Tibial nerve (tissue), 4 donors: Measurements from ENCODE around the gene CEP20. TPM values are rescaled to one million over a fixed set of nuclear protein-coding genes. Genes with fewer than 3 reads are reported as not detected.
"Not testable (repeated sequence)": the region's sequence is repeated elsewhere in the genome, so short reads cannot be mapped to it uniquely, and the experiment has no call there.

Experiments used
- DNase-seq, 2 donors: peaks; one replicate each; pipeline ENCODE4 v3.0.0-alpha.2; 2019; ENCODE audit warnings: low spot score in 2 of 2
- H3K27ac ChIP-seq, 4 donors: fragments of 200-600 bp; sonication (generic) in 3 of 4; one replicate each; pipeline ENCODE4 v1.5.1; 2017 to 2019; ENCODE audit warnings: mild to moderate bottlenecking in 1 of 4
- H3K27me3 ChIP-seq, 2 donors: fragments of 200-600 bp; sonication (generic) in 1 of 2; one replicate each; pipeline versions ENCODE4 v1.5.1 to v1.6.0; 2017 to 2019
- H3K36me3 ChIP-seq, 3 donors: fragments of 200-600 bp; sonication (generic); one replicate each; pipeline ENCODE4 v1.5.1; 2018 to 2019
- H3K4me1 ChIP-seq, 4 donors: fragments of 200-600 bp; sonication (generic) in 3 of 4; one replicate each; pipeline ENCODE4 v1.5.1; 2017 to 2019
- H3K4me3 ChIP-seq, 4 donors: fragments of 200-600 bp; sonication (generic) in 3 of 4; one replicate each; pipeline ENCODE4 v1.5.1; 2017 to 2019; ENCODE audit warnings: mild to moderate bottlenecking in 1 of 4, moderate library complexity in 1 of 4
- H3K9me3 ChIP-seq, 4 donors: fragments of 200-600 bp; sonication (generic) in 3 of 4; one replicate each; pipeline ENCODE4 v1.5.1; 2017 to 2019
- EP300 ChIP-seq, 2 donors: sonication (generic); formaldehyde crosslinking; IDR thresholded peaks; one replicate each; pipeline ENCODE4 v1.6.1; 2017; ENCODE audit warnings: antibody characterized with exemption in 2 of 2, mild to moderate bottlenecking in 1 of 2
- POLR2A ChIP-seq, 2 donors: fragments of 450-650 bp; IDR thresholded peaks; one replicate each; pipeline ENCODE4 v1.6.1; 2017; ENCODE audit warnings: antibody characterized with exemption in 2 of 2, mild to moderate bottlenecking in 2 of 2, moderate library complexity in 2 of 2
- WGBS, 2 donors: methylation state at CpG; one replicate each; pipeline ENCODE4 v1.1.5; 2018; 5-methylcytosine and 5-hydroxymethylcytosine counted together
- total RNA-seq, 4 donors: library from RNA; depleted of rRNA; stranded (reverse); fragments of >200 nt; gene quantifications; one replicate each; pipeline ENCODE4 v1.1.0, GENCODE V29; 2016
- TF ChIP-seq, protein P1 (sequence below), 5 experiments: fragments of 200-600 bp in 3 of 5; fragments of 450-650 bp in 2 of 5; sonication (generic) in 3 of 5; IDR thresholded peaks; one replicate each; pipeline ENCODE4 v1.5.1; 2016 to 2019; ENCODE audit warnings: antibody characterized with exemption in 5 of 5, mild to moderate bottlenecking in 3 of 5, moderate library complexity in 2 of 5

The CEP20 gene
- total RNA-seq, 4 donors from 2014 or later: 23.7 to 42.0 (median 25.0) TPM

DNA sequence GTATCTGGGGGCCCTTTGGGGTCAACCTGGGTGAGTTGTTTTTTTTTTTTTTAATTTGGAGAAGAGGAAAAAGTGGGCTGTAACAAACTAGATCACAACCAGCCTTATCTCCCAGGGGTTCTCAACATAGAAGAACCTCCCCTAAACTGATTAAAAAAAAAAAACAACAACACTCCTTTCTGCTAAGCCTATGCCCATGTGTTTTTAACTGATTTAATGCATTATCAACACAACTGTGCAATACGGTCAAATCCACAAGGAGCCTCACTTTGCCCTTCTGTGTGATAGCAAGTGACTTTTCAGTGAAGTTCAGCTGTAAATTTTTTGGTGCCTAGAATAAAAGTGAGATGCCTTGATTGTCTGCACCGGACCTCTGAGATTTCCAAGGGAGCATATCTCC is 32.2 kb downstream of the CEP20 start:
- TF ChIP-seq, protein P1, sequence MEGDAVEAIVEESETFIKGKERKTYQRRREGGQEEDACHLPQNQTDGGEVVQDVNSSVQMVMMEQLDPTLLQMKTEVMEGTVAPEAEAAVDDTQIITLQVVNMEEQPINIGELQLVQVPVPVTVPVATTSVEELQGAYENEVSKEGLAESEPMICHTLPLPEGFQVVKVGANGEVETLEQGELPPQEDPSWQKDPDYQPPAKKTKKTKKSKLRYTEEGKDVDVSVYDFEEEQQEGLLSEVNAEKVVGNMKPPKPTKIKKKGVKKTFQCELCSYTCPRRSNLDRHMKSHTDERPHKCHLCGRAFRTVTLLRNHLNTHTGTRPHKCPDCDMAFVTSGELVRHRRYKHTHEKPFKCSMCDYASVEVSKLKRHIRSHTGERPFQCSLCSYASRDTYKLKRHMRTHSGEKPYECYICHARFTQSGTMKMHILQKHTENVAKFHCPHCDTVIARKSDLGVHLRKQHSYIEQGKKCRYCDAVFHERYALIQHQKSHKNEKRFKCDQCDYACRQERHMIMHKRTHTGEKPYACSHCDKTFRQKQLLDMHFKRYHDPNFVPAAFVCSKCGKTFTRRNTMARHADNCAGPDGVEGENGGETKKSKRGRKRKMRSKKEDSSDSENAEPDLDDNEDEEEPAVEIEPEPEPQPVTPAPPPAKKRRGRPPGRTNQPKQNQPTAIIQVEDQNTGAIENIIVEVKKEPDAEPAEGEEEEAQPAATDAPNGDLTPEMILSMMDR (IDR thresholded peaks at IDR 0.05): no peak
- no peak for TF ChIP-seq EP300 (IDR thresholded peaks at IDR 0.05)
- no peak for TF ChIP-seq POLR2A (IDR thresholded peaks at IDR 0.05)
- H3K4me3 ChIP-seq: peak overlapping the region in 1 of 4 donors; percentile 45
- H3K27ac ChIP-seq: peak overlapping the region in 1 of 4 donors; percentile 55
- no peaks in the 10 kb centered on the region for H3K36me3 ChIP-seq
- H3K9me3 ChIP-seq: no peaks in the 10 kb centered on the region
- DNase-seq: no peak
- peaks cover 0 to 27% (median 5%) of the 10 kb centered on the region in 4 donors for H3K4me1 ChIP-seq
- WGBS, 2 donors: 27 to 44% methylated on average over 2 of the region's 2 CpGs
- peaks cover 0 to 52% of the 10 kb centered on the region in 2 donors for H3K27me3 ChIP-seq

DNA sequence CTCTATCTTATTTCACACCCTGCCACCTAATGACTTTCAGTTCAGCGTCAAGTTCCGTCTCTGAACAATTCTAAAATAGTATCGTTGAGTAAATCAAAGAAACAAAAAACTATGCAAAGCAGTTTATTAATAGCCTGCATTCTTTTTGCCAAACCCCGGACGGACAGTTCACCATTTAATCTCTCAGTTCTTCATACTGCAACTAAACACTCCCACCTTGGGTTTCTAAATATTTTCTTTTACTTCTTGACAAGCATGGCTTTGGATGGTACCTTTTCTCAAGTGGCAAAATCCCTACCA is 32.7 kb downstream of the CEP20 start:
- Histone ChIP-seq H3K4me3 (peak overlapping the region in 1 of 4 donors; percentile 45), H3K36me3 (no peaks in the 10 kb centered on the region), H3K9me3 (no peaks in the 10 kb centered on the region), H3K27me3 (peaks cover 0 to 52% of the 10 kb centered on the region in 2 donors), H3K27ac (peak overlapping the region in 1 of 4 donors; percentile 15), H3K4me1 (peaks cover 0 to 27% (median 5%) of the 10 kb centered on the region in 4 donors)
- TF ChIP-seq EP300 (IDR thresholded peaks at IDR 0.05) (no peak), POLR2A (IDR thresholded peaks at IDR 0.05) (no peak)
- TF ChIP-seq, protein P1 (IDR thresholded peaks at IDR 0.05): no peak
- DNase-seq: no peak
- WGBS, 2 donors: 17 to 28% methylated on average over 5 of the region's 5 CpGs

DNA sequence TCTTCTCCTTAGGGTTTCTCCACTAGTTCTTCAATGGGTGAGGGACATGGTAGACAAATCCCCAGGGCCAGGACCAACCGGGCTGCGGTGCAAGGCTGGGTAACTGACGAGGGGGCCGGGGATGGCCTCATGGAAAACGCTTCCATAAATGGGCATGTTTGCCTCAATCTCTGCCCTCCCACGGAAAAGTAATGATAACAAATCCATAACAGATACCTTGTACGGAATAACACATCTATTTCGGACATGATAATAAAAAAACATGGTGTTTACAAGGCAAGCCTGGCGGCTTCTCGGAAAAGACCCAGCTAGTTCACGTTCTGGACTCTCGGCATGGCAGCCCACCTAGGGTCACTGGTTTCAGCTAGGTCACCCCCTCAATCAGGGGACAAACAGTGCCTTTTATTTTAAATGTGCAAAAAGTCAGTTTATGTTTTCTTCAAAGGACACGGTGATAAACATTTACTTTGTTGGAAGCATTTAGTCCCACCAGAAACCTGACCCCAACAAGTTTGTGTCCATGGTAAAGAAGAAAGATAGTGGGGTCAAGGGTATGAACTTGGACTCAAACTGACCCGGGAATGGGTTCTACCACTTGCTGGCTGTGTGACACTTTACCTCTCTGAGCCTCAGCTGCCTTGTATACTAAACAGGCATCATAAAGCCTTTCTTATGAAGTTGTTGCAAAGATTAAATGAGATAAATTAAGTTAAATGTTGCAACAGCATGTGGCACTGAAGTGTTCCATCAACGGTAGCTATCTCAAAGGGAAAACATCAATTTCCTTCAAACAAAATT is 33.3 kb downstream of the CEP20 start:
- Histone ChIP-seq H3K4me3 (peak overlapping the region in 1 of 4 donors; percentile 45), H3K27me3 (peaks cover 0 to 52% of the 10 kb centered on the region in 2 donors), H3K27ac (peak overlapping the region in 1 of 4 donors; percentile 15), H3K9me3 (no peaks in the 10 kb centered on the region), H3K36me3 (no peaks in the 10 kb centered on the region), H3K4me1 (peaks cover 0 to 27% (median 5%) of the 10 kb centered on the region in 4 donors)
- WGBS, 2 donors: 59 to 62% methylated on average over 15 of the region's 15 CpGs
- DNase-seq: no peak
- TF ChIP-seq, protein P1 (IDR thresholded peaks at IDR 0.05): no peak
- TF ChIP-seq EP300 (IDR thresholded peaks at IDR 0.05) (no peak), POLR2A (IDR thresholded peaks at IDR 0.05) (no peak)

DNA sequence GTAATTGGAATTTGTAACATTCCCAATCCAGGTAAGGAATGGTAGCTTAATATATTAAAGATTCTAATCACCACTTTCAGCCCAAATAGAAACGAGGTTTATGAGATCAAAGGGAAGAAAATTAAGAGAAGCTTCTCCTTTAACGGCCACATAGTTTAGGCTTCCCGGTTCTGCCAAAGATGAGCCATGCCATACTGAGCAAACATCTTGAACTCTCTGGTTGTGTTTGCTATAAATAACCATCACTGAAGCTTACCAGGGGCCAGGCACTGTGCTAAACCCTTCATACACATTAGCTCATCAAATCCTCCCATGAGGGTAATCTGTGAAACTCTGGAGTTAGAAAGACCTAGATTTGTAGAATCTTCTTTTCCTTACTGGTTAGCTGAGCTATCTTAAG is 34.3 kb downstream of the CEP20 start:
- TF ChIP-seq POLR2A (IDR thresholded peaks at IDR 0.05) (no peak), EP300 (IDR thresholded peaks at IDR 0.05) (no peak)
- TF ChIP-seq, protein P1 (IDR thresholded peaks at IDR 0.05): no peak
- Histone ChIP-seq H3K27me3 (peaks cover 0 to 52% of the 10 kb centered on the region in 2 donors), H3K36me3 (no peaks in the 10 kb centered on the region), H3K9me3 (no peaks in the 10 kb centered on the region), H3K4me3 (peak overlapping the region in 1 of 4 donors; percentile 45), H3K27ac (peak overlapping the region in 1 of 4 donors; percentile 23), H3K4me1 (peaks cover 0 to 27% (median 5%) of the 10 kb centered on the region in 4 donors)
- DNase-seq: no peak
- 53 to 56% methylated on average over 3 of the region's 3 CpGs for WGBS, 2 donors

DNA sequence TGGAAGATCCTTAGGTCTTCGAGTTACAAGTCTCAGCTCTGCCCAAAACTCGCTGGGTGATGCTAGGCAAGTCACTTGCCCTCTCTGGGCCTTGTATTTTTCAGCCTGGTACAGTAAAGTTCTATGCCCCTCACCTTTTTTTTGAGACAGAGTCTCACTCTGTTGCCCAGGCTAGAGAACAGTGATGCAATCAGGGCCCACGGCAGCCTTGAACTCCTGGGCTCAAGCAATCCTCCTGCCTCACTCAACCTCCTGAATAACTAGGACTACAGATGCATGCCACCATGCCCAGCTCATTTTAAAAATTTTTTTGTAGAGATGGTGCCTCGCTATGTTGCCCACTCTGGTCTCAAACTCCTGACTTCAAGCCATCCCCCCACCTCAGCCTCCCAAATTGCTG is 35.4 kb downstream of the CEP20 start:
- H3K4me3 ChIP-seq: no peak overlapping the region
- H3K36me3 ChIP-seq: no peaks in the 10 kb centered on the region
- DNase-seq: no peak
- H3K9me3 ChIP-seq: no peaks in the 10 kb centered on the region
- no peak for TF ChIP-seq EP300 (IDR thresholded peaks at IDR 0.05)
- TF ChIP-seq, protein P1 (IDR thresholded peaks at IDR 0.05): no peak
- no peak for TF ChIP-seq POLR2A (IDR thresholded peaks at IDR 0.05)
- H3K27me3 ChIP-seq: peaks cover 0 to 44% of the 10 kb centered on the region in 2 donors
- no peak overlapping the region for H3K27ac ChIP-seq
- peaks cover 0 to 22% (median 5%) of the 10 kb centered on the region in 4 donors for H3K4me1 ChIP-seq
- 59 to 71% methylated on average over 4 of the region's 4 CpGs for WGBS, 2 donors

DNA sequence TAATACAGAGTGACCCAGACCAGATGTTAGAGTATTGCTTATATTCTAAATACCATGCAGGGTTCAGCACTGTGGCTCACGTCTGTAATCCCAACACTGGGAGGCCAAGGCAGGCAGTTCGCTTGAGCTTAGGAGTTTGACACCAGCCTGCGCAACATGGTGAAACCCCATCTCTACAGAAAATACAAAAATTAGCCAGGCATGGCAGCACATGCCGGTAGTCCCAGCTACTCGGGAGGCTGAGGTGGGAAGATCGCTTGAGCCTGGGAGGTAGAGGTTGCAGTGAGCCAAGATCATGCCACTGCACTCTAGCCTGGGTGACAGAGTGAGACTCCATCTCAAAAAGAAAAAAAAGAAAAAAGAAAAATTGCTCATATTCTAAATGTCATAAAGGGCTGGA is 37.8 kb downstream of the CEP20 start:
- not testable (repeated sequence) for H3K36me3 ChIP-seq, DNase-seq, H3K27ac ChIP-seq, H3K4me3 ChIP-seq, H3K9me3 ChIP-seq, H3K4me1 ChIP-seq
- peaks cover 0 to 20% of the 10 kb centered on the region in 2 donors for H3K27me3 ChIP-seq
- 82 to 85% methylated on average over 6 of the region's 6 CpGs for WGBS, 2 donors
